ENCODE results near the gene C2CD2. TPM values are rescaled to one million over a fixed set of nuclear protein-coding genes. Genes with fewer than 3 reads are reported as not detected.

Gene C2CD2
- total and polyA plus RNA-seq, 2 of the 8 experiments (the other 6 are each of a cell fraction or from before 2014, with no cell fraction given) = 10.4 to 13.0 TPM

DNA sequence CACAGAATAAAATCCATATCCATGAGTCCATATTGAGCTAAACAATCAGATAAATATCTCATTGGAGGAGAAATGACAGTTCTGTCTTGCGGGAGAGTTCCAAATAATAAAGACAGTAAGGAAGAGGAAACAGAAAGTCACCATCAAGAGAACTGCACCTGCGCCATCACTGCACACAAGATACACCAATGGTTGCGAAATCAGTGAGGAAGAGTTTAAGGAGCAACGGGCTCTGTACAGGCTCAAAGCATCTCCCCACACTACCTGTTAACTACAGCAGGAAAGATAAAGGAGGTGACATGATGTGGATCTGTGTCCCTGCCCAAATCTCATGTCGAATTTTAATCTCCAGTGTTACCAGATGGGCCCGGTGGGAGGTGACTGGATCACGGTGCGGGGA, 7.8 kb downstream of the C2CD2 start:
- H3K56ac ChIP-seq (replicated peaks; ENCODE audit: insufficient read length, low read depth, low read length) = no peak overlapping the region
- H3K36me3 ChIP-seq (ENCODE audit: control insufficient read depth in 2 of 4, insufficient read depth in 4 of 4, low read length in 3 of 4) = no peaks in the 10 kb centered on the region
- no peaks in the 10 kb centered on the region; the same call in none of the 2 replicates for H3K79me1 ChIP-seq (ENCODE audit: low read depth, low read length)
- TF ChIP-seq SP2 (IDR thresholded peaks at IDR 0.05; ENCODE audit: low read length) (no peak), BRCA1 (IDR thresholded peaks at IDR 0.05; ENCODE audit: low read depth, low read length) (no peak), CEBPB (IDR thresholded peaks at IDR 0.05; ENCODE audit: low read depth, low read length) (peak; percentile 60; the same call in 1 of the 2 replicates)
- H3K4me2 ChIP-seq (ENCODE audit: insufficient read depth in 1 of 2, low read depth in 2 of 2, low read length in 2 of 2) = no peak overlapping the region
- no peak overlapping the region for H2BK20ac ChIP-seq (ENCODE audit: low read length)
- no peak overlapping the region for H4K8ac ChIP-seq (ENCODE audit: extremely low read depth, insufficient read depth, low read length)
- H3K27ac ChIP-seq (ENCODE audit: low read depth, low read length) = no peak overlapping the region
- peaks cover 1% of the 10 kb centered on the region; the same call in 1 of the 2 replicates for H3K23me2 ChIP-seq (ENCODE audit: low read depth, low read length)
- H4K91ac ChIP-seq (replicated peaks; ENCODE audit: insufficient read length, low read length) = no peak overlapping the region
- POLR2A ChIA-PET (ENCODE audit: partially characterized antibody) = no interaction called here
- no peak overlapping the region for H2BK12ac ChIP-seq (ENCODE audit: low read depth, low read length)
- no peaks in the 10 kb centered on the region for H3K9me3 ChIP-seq (ENCODE audit: insufficient read depth in 2 of 2, low read depth in 1 of 2, low read length in 1 of 2)
- no peak overlapping the region for H4K5ac ChIP-seq (ENCODE audit: insufficient read length, low read depth, low read length)
- no peak overlapping the region for H2AK5ac ChIP-seq (ENCODE audit: low read depth, low read length)
- no peak overlapping the region for H2BK120ac ChIP-seq (replicated peaks; ENCODE audit: low read depth, low read length)
- 92% methylated on average over 8 of the region's 8 CpGs; no CpG with 5 or more reads in 1 of the 2 experiments for WGBS, 2 experiments (ENCODE audit: extremely low coverage in 1 of 2, insufficient coverage in 1 of 2, insufficient read length in 1 of 2, insufficient replicate concordance in 2 of 2, low coverage in 1 of 2, low lambda C conversion rate in 2 of 2, missing lambda C conversion rate in 1 of 2)
- H2BK5ac ChIP-seq (ENCODE audit: low read depth, low read length) = no peak overlapping the region
- no peak overlapping the region for H3K9ac ChIP-seq (replicated peaks in 1 of 4; ENCODE audit: extremely low read depth in 1 of 4, low read depth in 3 of 4, low read length in 3 of 4)
- H3K27me3 ChIP-seq (replicated peaks in 1 of 4; ENCODE audit: control insufficient read depth in 3 of 4, extremely low read depth in 1 of 4, insufficient read depth in 3 of 4, low read length in 3 of 4) = no peaks in the 10 kb centered on the region
- H3K14ac ChIP-seq (ENCODE audit: insufficient read length) = no peak overlapping the region
- H4K20me1 ChIP-seq (replicated peaks in 1 of 2; ENCODE audit: control insufficient read depth in 1 of 2, insufficient read depth in 2 of 2, low read length in 2 of 2) = peaks cover 1 to 5% of the 10 kb centered on the region in 2 experiments
- FAIRE-seq (no peak), DNase-seq (ENCODE audit: low read depth in 1 of 2, low spot score in 2 of 2) (no peak)
- no peak overlapping the region for H3K23ac ChIP-seq (ENCODE audit: insufficient read length)
- peaks cover 0 to 15% (median 6%) of the 10 kb centered on the region in 4 experiments; a peak in 6 of 7 replicates for H3K4me1 ChIP-seq (replicated peaks in 1 of 4; ENCODE audit: control insufficient read depth in 3 of 4, insufficient read depth in 4 of 4, low read length in 3 of 4)
- H3K4ac ChIP-seq (replicated peaks; ENCODE audit: insufficient read length, low read depth, low read length) = no peak overlapping the region
- no peak overlapping the region for H3K4me3 ChIP-seq (ENCODE audit: extremely low read depth in 1 of 4, insufficient read depth in 2 of 4, low read depth in 3 of 4, low read length in 4 of 4)
- H3K79me2 ChIP-seq (ENCODE audit: control insufficient read depth in 1 of 2, insufficient read depth in 2 of 2, low read length in 2 of 2) = peaks cover 0 to 18% of the 10 kb centered on the region in 2 experiments; a peak in 2 of 4 replicates
- no peak overlapping the region for H2AFZ ChIP-seq (ENCODE audit: low read length)
- no peak overlapping the region for H3K18ac ChIP-seq (ENCODE audit: extremely low read depth, low read length)
- CTCF ChIA-PET (ENCODE audit: partially characterized antibody) = no interaction called here
- H2BK15ac ChIP-seq (ENCODE audit: low read length) = no peak overlapping the region
